ENCODE data around the gene ETS1.

Gene ETS1

GRCh38 chr11:128618603-128619002 lies 31.2 kb upstream of the ETS1 start:
- ATAC-seq, result no peak

GRCh38 chr11:128616161-128616560 lies 28.8 kb upstream of the ETS1 start:
- ATAC-seq, result no peak
- DNase-seq, result no peak

More at GRCh38 chr11:128618603-128619002, 31.2 kb upstream of the ETS1 start:
- no peak for DNase-seq

- ATAC-seq, result no peak
Measured at GRCh38 chr11:128615612-128616011, 28.3 kb upstream of the ETS1 start.

GRCh38 chr11:128615076-128615475 lies 27.7 kb upstream of the ETS1 start:
- ATAC-seq (no peak), DNase-seq (no peak)

More at GRCh38 chr11:128615612-128616011, 28.3 kb upstream of the ETS1 start:
- no peak for DNase-seq

- DNase-seq, result no peak
- no peak for ATAC-seq
Measured at GRCh38 chr11:128614026-128614425, 26.7 kb upstream of the ETS1 start.

- DNase-seq (no peak), ATAC-seq (no peak)
Measured at GRCh38 chr11:128613300-128613995, 26.1 kb upstream of the ETS1 start.

- DNase-seq (peak; percentile 67), ATAC-seq (peak; percentile 80)
Measured at GRCh38 chr11:128610721-128611617, 23.6 kb upstream of the ETS1 start.

- DNase-seq (no peak), ATAC-seq (no peak)
Measured at GRCh38 chr11:128609785-128610184, 22.4 kb upstream of the ETS1 start.

GRCh38 chr11:128608746-128609407 lies 21.5 kb upstream of the ETS1 start:
- DNase-seq (no peak), ATAC-seq (no peak)

- ATAC-seq (peak; percentile 41), DNase-seq (no peak)
Measured at GRCh38 chr11:128607819-128608218, 20.5 kb upstream of the ETS1 start.

GRCh38 chr11:128604723-128605122 lies 17.4 kb upstream of the ETS1 start:
- DNase-seq (no peak), ATAC-seq (no peak)

GRCh38 chr11:128603752-128604414 lies 16.5 kb upstream of the ETS1 start:
- DNase-seq (no peak), ATAC-seq (peak; percentile 14)

- DNase-seq (no peak), ATAC-seq (no peak)
Measured at GRCh38 chr11:128603003-128603696, 15.8 kb upstream of the ETS1 start.

- no peak for DNase-seq
- ATAC-seq, result peak; percentile 52
Measured at GRCh38 chr11:128599729-128600128, 12.4 kb upstream of the ETS1 start.

- ATAC-seq (no peak), DNase-seq (no peak)
Measured at GRCh38 chr11:128598506-128599150, 11.3 kb upstream of the ETS1 start.

- DNase-seq, result no peak
- ATAC-seq, result no peak
Measured at GRCh38 chr11:128598096-128598495, 10.7 kb upstream of the ETS1 start.

- ATAC-seq, result no peak
- no peak for DNase-seq
Measured at GRCh38 chr11:128597209-128597608, 9.9 kb upstream of the ETS1 start.

GRCh38 chr11:128596250-128596649 lies 8.9 kb upstream of the ETS1 start:
- no peak for DNase-seq
- no peak for ATAC-seq

- DNase-seq (no peak), ATAC-seq (no peak)
Measured at GRCh38 chr11:128595775-128596174, 8.4 kb upstream of the ETS1 start.

GRCh38 chr11:128595221-128595620 lies 7.9 kb upstream of the ETS1 start:
- DNase-seq, result no peak

GRCh38 chr11:128594226-128594625 lies 6.9 kb upstream of the ETS1 start:
- DNase-seq, result no peak
- no peak for ATAC-seq

More at GRCh38 chr11:128595221-128595620, 7.9 kb upstream of the ETS1 start:
- no peak for ATAC-seq

All from stimulated activated naive CD8-positive, alpha-beta T cell treated with anti-CD3 and anti-CD28 coated beads, Interleukin-15, Interleukin-2, amounts not matched to agents 100 U/mL and 50 U/mL, for 24 hours (primary cell).